Measurements from ENCODE around the gene TSPAN31. TPM values are rescaled to one million over a fixed set of nuclear protein-coding genes. Genes with fewer than 3 reads are reported as not detected.

Gene TSPAN31
- total and polyA plus RNA-seq, 2 of the 8 experiments (the other 6 are each of a cell fraction or from before 2014, with no cell fraction given) = 15.8 to 31.4 TPM

DNA sequence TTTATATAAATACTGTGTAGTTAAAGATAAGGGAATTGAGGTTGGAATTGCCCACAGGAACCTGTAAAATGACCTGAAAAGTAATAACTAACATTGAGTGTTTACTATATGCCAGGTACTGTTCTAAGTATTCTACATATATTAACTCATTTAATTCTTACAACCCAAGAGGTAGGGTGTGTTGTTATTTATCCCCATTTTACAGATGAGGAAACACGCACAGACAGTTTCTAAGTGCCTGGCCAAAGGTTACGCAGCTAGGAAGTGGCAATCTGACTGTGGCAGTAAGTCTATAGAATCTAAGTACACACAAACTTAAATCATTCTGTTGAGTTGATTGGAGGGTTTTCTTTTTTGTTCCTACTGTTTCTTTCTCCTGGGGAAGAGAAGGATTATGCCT is 1.1 kb upstream of the TSPAN31 start:
- 0 out of 2 replicates have a peak overlapping the region, but pooled peaks have one; percentile 25 for H2AK5ac ChIP-seq (ENCODE audit: low read depth, low read length)
- no peak overlapping the region for H3K56ac ChIP-seq (replicated peaks; ENCODE audit: insufficient read length, low read depth, low read length)
- FAIRE-seq (no peak), DNase-seq (ENCODE audit: low read depth in 1 of 2, low spot score in 2 of 2) (no peak)
- CTCF ChIA-PET (ENCODE audit: partially characterized antibody) = interaction anchor here (1.2 to 11.2 kb wide), 5 partner anchors 8 to 159 kb away, joined by 3 to 149 read pairs (median 5); no protein-coding TSS in a partner anchor
- no peaks in the 10 kb centered on the region for H3K79me2 ChIP-seq (ENCODE audit: control insufficient read depth in 1 of 2, insufficient read depth in 2 of 2, low read length in 2 of 2)
- peaks cover 0 to 2% of the 10 kb centered on the region in 2 experiments for H4K20me1 ChIP-seq (replicated peaks in 1 of 2; ENCODE audit: control insufficient read depth in 1 of 2, insufficient read depth in 2 of 2, low read length in 2 of 2)
- peaks cover 16 to 32% (median 28%) of the 10 kb centered on the region in 4 experiments for H3K27me3 ChIP-seq (replicated peaks in 1 of 4; ENCODE audit: control insufficient read depth in 3 of 4, extremely low read depth in 1 of 4, insufficient read depth in 3 of 4, low read length in 3 of 4)
- no peaks in the 10 kb centered on the region for H3K9me3 ChIP-seq (ENCODE audit: insufficient read depth in 2 of 2, low read depth in 1 of 2, low read length in 1 of 2)
- TF ChIP-seq TBP (IDR thresholded peaks at IDR 0.05; ENCODE audit: low read depth, low read length) (no peak), KDM4A (IDR thresholded peaks at IDR 0.05; ENCODE audit: low read depth, low read length, severe bottlenecking) (no peak), ASH2L (IDR thresholded peaks at IDR 0.05; ENCODE audit: low read length) (no peak), MAX (IDR thresholded peaks at IDR 0.05) (no peak), EP300 (IDR thresholded peaks at IDR 0.05; ENCODE audit: borderline replicate concordance in 1 of 2, low read depth in 2 of 2, low read length in 2 of 2) (no peak), PHF8 (conservative IDR thresholded peaks at IDR 0.05; ENCODE audit: low read depth, low read length) (no peak), GABPA (IDR thresholded peaks at IDR 0.05; ENCODE audit: borderline replicate concordance, insufficient read depth, low read length) (no peak), TAF7 (optimal IDR thresholded peaks at IDR 0.05; ENCODE audit: borderline replicate concordance, low read depth, low read length) (no peak), TAF1 (IDR thresholded peaks at IDR 0.05; ENCODE audit: low read depth, low read length) (no peak), POU5F1 (IDR thresholded peaks at IDR 0.05; ENCODE audit: low read depth, low read length) (no peak)
- H3K4ac ChIP-seq (replicated peaks; ENCODE audit: insufficient read length, low read depth, low read length) = no peak overlapping the region
- peak overlapping the region in 1 of 2 experiments; percentile 97; a peak in 1 of 4 replicates for H3K4me2 ChIP-seq (ENCODE audit: insufficient read depth in 1 of 2, low read depth in 2 of 2, low read length in 2 of 2)
- no peak overlapping the region for H4K5ac ChIP-seq (ENCODE audit: insufficient read length, low read depth, low read length)
- H3K9ac ChIP-seq (replicated peaks in 1 of 4; ENCODE audit: extremely low read depth in 1 of 4, low read depth in 3 of 4, low read length in 3 of 4) = no peak overlapping the region
- H4K8ac ChIP-seq (ENCODE audit: extremely low read depth, insufficient read depth, low read length) = no peak overlapping the region
- peaks cover 0 to 15% (median 6%) of the 10 kb centered on the region in 4 experiments; a peak in 5 of 7 replicates for H3K4me1 ChIP-seq (replicated peaks in 1 of 4; ENCODE audit: control insufficient read depth in 3 of 4, insufficient read depth in 4 of 4, low read length in 3 of 4)
- no peak overlapping the region for H3K14ac ChIP-seq (ENCODE audit: insufficient read length)
- 0 out of 8 replicates have a peak overlapping the region, but pooled peaks of 1 of the 4 experiments have one; percentile 75 for H3K4me3 ChIP-seq (ENCODE audit: extremely low read depth in 1 of 4, insufficient read depth in 2 of 4, low read depth in 3 of 4, low read length in 4 of 4)
- no peak overlapping the region for H2BK120ac ChIP-seq (replicated peaks; ENCODE audit: low read depth, low read length)
- no peak overlapping the region for H3K27ac ChIP-seq (ENCODE audit: low read depth, low read length)
- no peak overlapping the region for H3K18ac ChIP-seq (ENCODE audit: extremely low read depth, low read length)
- WGBS, 2 experiments (ENCODE audit: extremely low coverage in 1 of 2, insufficient coverage in 1 of 2, insufficient read length in 1 of 2, insufficient replicate concordance in 2 of 2, low coverage in 1 of 2, low lambda C conversion rate in 2 of 2, missing lambda C conversion rate in 1 of 2) = 98% methylated on average over 2 of the region's 2 CpGs; no CpG with 5 or more reads in 1 of the 2 experiments
- H3K23me2 ChIP-seq (ENCODE audit: low read depth, low read length) = peaks cover 4% of the 10 kb centered on the region
- peaks cover 10 to 27% (median 22%) of the 10 kb centered on the region in 4 experiments for H3K36me3 ChIP-seq (ENCODE audit: control insufficient read depth in 2 of 4, insufficient read depth in 4 of 4, low read length in 3 of 4)
- H3K79me1 ChIP-seq (ENCODE audit: low read depth, low read length) = peaks cover 6% of the 10 kb centered on the region
- no peak overlapping the region for H2BK5ac ChIP-seq (ENCODE audit: low read depth, low read length)
- H3K23ac ChIP-seq (ENCODE audit: insufficient read length) = no peak overlapping the region
- H2BK15ac ChIP-seq (ENCODE audit: low read length) = no peak overlapping the region
- H2BK20ac ChIP-seq (ENCODE audit: low read length) = no peak overlapping the region
- no peak overlapping the region for H4K91ac ChIP-seq (replicated peaks; ENCODE audit: insufficient read length, low read length)
- no peak overlapping the region for H2AFZ ChIP-seq (ENCODE audit: low read length)
- POLR2A ChIA-PET (ENCODE audit: partially characterized antibody) = interaction anchor here (1.0 to 4.4 kb wide), 8 partner anchors 12 to 135 kb away, joined by 3 to 35 read pairs (median 4); partner anchors contain the start of genes CYP27B1, MARCHF9 and OS9
- H2BK12ac ChIP-seq (ENCODE audit: low read depth, low read length) = peak overlapping the region; percentile 92; the same call in 1 of the 2 replicates

Data from H1 (cell line).